GM12878 (cell line): ENCODE results near the gene STK39. TPM values are rescaled to one million over a fixed set of nuclear protein-coding genes. Genes with fewer than 3 reads are reported as not detected.

ENCODE experiments used
- ATAC-seq: fragments of 200-7000 bp; cut with Tn5 transposase; 3 replicates; pipeline ENCODE4 v1.9.1; 2020; ENCODE audit warnings: mild to moderate bottlenecking, moderate library complexity
- BruUV-seq: library from RNA; stranded (reverse); fragments of 400-500 nt; replicated peaks from 2 replicates; lab custom pipeline; 2021; lab: Mats Ljungman, UMichigan
- CTCF ChIA-PET: fragments of 300-600 bp; sonication (Branson Sonifier 250); formaldehyde crosslinking; extraction: SDS; loops from one replicate; lab custom pipeline; 2021; ENCODE audit warnings: inconsistent platforms; lab: Yijun Ruan, JAX
- POLR2A ChIA-PET: fragments of 350-600 bp; formaldehyde crosslinking; extraction: SDS; loops from one replicate; lab custom pipeline; 2021; ENCODE audit warnings: inconsistent platforms; lab: Charles Lee
- RAD21 ChIA-PET: fragments of 300-600 bp; sonication (Branson Sonifier 250); formaldehyde crosslinking; loops from one replicate; lab custom pipeline; 2023; ENCODE audit warnings: antibody characterized with exemption; ENCODE audit not compliant: unreplicated experiment; lab: Charles Lee
- SMC1A ChIA-PET: fragments of 300-600 bp; sonication (Branson Sonifier 250); formaldehyde crosslinking; loops from one replicate; lab custom pipeline; 2023; ENCODE audit not compliant: unreplicated experiment, uncharacterized antibody; lab: Charles Lee
- DNase-seq: peaks from one replicate; pipeline ENCODE4 v3.0.0-alpha.2; 2011; ENCODE audit warnings: low read depth, low spot score
- FAIRE-seq: peaks from 3 replicates; lab custom pipeline; 2011; peaks lifted over from hg19 to GRCh38; lab: Jason Lieb, UNC
- H2AFZ ChIP-seq: 2 replicates; pipeline ENCODE4 v1.6.0; 2011; ENCODE audit warnings: low read depth, low read length, control low read depth; ENCODE audit not compliant: control insufficient read depth
- H3K27ac ChIP-seq: 2 replicates; pipeline ENCODE4 v1.5.1; 2011; ENCODE audit warnings: control low read depth; ENCODE audit not compliant: control insufficient read depth, insufficient read depth
- H3K27me3 ChIP-seq, 2 experiments: replicated peaks in 1 of 2; 2 replicates each; pipeline versions ENCODE4 v1.6.0 to v1.6.1; 2011; ENCODE audit warnings: low read length in 1 of 2; ENCODE audit not compliant: control insufficient read depth in 2 of 2, insufficient read depth in 2 of 2
- H3K36me3 ChIP-seq, 2 experiments: 2 replicates each; pipeline ENCODE4 v1.5.1; 2011; ENCODE audit warnings: low read length in 1 of 2; ENCODE audit not compliant: control insufficient read depth in 2 of 2, insufficient read depth in 2 of 2
- H3K4me1 ChIP-seq: 2 replicates; pipeline ENCODE4 v1.6.1; 2011; ENCODE audit warnings: mild to moderate bottlenecking, low read length, moderate library complexity, mixed read lengths; ENCODE audit not compliant: control insufficient read depth, insufficient read depth
- H3K4me2 ChIP-seq: 2 replicates; pipeline ENCODE4 v1.6.0; 2011; ENCODE audit warnings: control low read depth; ENCODE audit not compliant: control insufficient read depth, insufficient read depth
- H3K4me3 ChIP-seq: fragments of 200-600 bp; sonication (generic); 2 replicates; pipeline ENCODE4 v1.5.1; 2016
- H3K79me2 ChIP-seq: 2 replicates; pipeline ENCODE4 v1.6.0; 2011; ENCODE audit warnings: low read length; ENCODE audit not compliant: control insufficient read depth, insufficient read depth
- H3K9ac ChIP-seq: 2 replicates; pipeline ENCODE4 v1.8.0; 2011; ENCODE audit warnings: low read length, control low read depth, mixed read lengths; ENCODE audit not compliant: control insufficient read depth, insufficient read depth
- H3K9me3 ChIP-seq: replicated peaks from 3 replicates; pipeline ENCODE4 v1.5.1; 2011; ENCODE audit warnings: mild to moderate bottlenecking, low read length; ENCODE audit not compliant: control insufficient read depth, insufficient read depth
- H4K20me1 ChIP-seq: 2 replicates; pipeline ENCODE4 v1.6.0; 2011; ENCODE audit not compliant: control insufficient read depth, insufficient read depth
- BMI1 ChIP-seq: fragments of 450-650 bp; IDR thresholded peaks from 2 replicates; pipeline ENCODE4 v1.6.1; 2016; ENCODE audit warnings: mild to moderate bottlenecking, moderate library complexity, borderline replicate concordance
- CREM ChIP-seq: IDR thresholded peaks from 2 replicates; pipeline ENCODE4 v1.6.1; 2014; ENCODE audit warnings: antibody characterized with exemption, low read depth
- GABPA ChIP-seq: IDR thresholded peaks from 2 replicates; pipeline ENCODE4 v1.6.1; 2014; ENCODE audit warnings: antibody characterized with exemption, low read depth, mild to moderate bottlenecking, inconsistent platforms
- JUNB ChIP-seq: IDR thresholded peaks from 2 replicates; pipeline ENCODE4 v1.6.1; 2016; ENCODE audit warnings: antibody characterized with exemption, mild to moderate bottlenecking
- MLLT1 ChIP-seq: fragments of 450-650 bp; IDR thresholded peaks from 2 replicates; pipeline ENCODE4 v1.6.1; 2016; ENCODE audit warnings: mild to moderate bottlenecking
- NRF1 ChIP-seq: conservative IDR thresholded peaks from 2 replicates; pipeline ENCODE4 v1.6.1; 2011; ENCODE audit warnings: mild to moderate bottlenecking, low read depth, low read length, improper control_type of control experiment
- ZBTB11 ChIP-seq: fragments of 450-650 bp; formaldehyde crosslinking; IDR thresholded peaks from 2 replicates; pipeline ENCODE4 v1.5.0; 2022; ENCODE audit warnings: mild to moderate bottlenecking, missing genetic modification characterization
- WGBS: methylation state at CpG from one replicate; pipeline ENCODE4 v1.1.6; 2016; ENCODE audit warnings: low lambda C conversion rate; ENCODE audit not compliant: insufficient replicate concordance, insufficient coverage; ENCODE audit errors: missing lambda C conversion rate; 5-methylcytosine and 5-hydroxymethylcytosine counted together
- in situ Hi-C: fragments of 300-500 bp; cut with MboI; formaldehyde crosslinking; loops from 9 replicates; pipeline ENCODE4 v1.14.3; 2018; ENCODE audit warnings: mixed read lengths
- intact Hi-C: fragments of 100-400 bp; cut with micrococcal nuclease; formaldehyde crosslinking; loops from one replicate; pipeline ENCODE4 v1.14.2; 2022; ENCODE audit not compliant: unreplicated experiment
- polyA plus RNA-seq, 11 experiments: library from polyadenylated mRNA; depleted of rRNA in 4 of 11; unstranded in 6 of 11; stranded (reverse) in 5 of 11; fragments of >200 nt; fragmentation: Nextera tagmentation in 4 of 11; fragmentation: Illumina TruSeq in 1 of 11; extraction: Ambion mirVana in 4 of 11; extraction: Trizol in 1 of 11; gene quantifications; 1 replicate in 1 of 11; 2 replicates in 10 of 11; pipeline versions ENCODE4 v1.2.1 to v1.2.3, GENCODE V29; 2011 to 2016; ENCODE audit warnings: inconsistent platforms in 2 of 11, missing spikeins in 2 of 11, low read depth in 1 of 11
- total RNA-seq, 4 experiments: library from RNA; depleted of rRNA in 3 of 4; stranded (reverse); fragments of >200 nt in 3 of 4; fragmentation: Illumina TruSeq in 1 of 4; extraction: Trizol in 1 of 4; gene quantifications; 2 replicates each; pipeline versions ENCODE4 v1.2.1 to v1.2.3, GENCODE V29; 2013 to 2021

Gene STK39
- total and polyA plus RNA-seq, 10 of the 15 experiments (the other 5 are each of a cell fraction or from before 2014, with no cell fraction given) = 0.03 to 0.21 (median 0.07) TPM; not detected in 5

- ChIA-PET RAD21 (no interaction called here), SMC1A (interaction anchor here (0.6 to 1.3 kb wide), 2 partner anchors 28 to 31 kb away, joined by 3 read pairs; no protein-coding TSS in a partner anchor), POLR2A (no interaction called here)
- in situ Hi-C loops = no loop called here
- 19% methylated on average over 3 of the region's 3 CpGs for WGBS
- no peak overlapping the region for H3K27ac ChIP-seq
- no peaks in the 10 kb centered on the region for H3K36me3 ChIP-seq
- H3K4me1 ChIP-seq = no peaks in the 10 kb centered on the region
- FAIRE-seq = no peak
- H3K4me3 ChIP-seq = no peak overlapping the region
- no peaks in the 10 kb centered on the region for H3K79me2 ChIP-seq
- H2AFZ ChIP-seq = no peak overlapping the region
- no peaks in the 10 kb centered on the region for H3K9me3 ChIP-seq
- H4K20me1 ChIP-seq = no peaks in the 10 kb centered on the region
- no peak overlapping the region for H3K4me2 ChIP-seq
- intact Hi-C loops = no loop called here
- no peak for ATAC-seq
- no peaks in the 10 kb centered on the region; a peak in 2 of 4 replicates for H3K27me3 ChIP-seq
- no TSS peak for BruUV-seq
- no peak for TF ChIP-seq ZBTB11 (CRISPR knock-in tag)
- TF ChIP-seq CREM = no peak
- TF ChIP-seq NRF1 = no peak
- TF ChIP-seq BMI1 = no peak
- no peak for TF ChIP-seq JUNB
- TF ChIP-seq MLLT1 = no peak
- no peak for TF ChIP-seq GABPA
- TF ChIP-seq, all 136 proteins: peak for 0
- no peak overlapping the region for H3K9ac ChIP-seq
- CTCF ChIA-PET = interaction anchor here (1.2 to 1.3 kb wide), 2 partner anchors 10 to 30 kb away, joined by 3 read pairs; no protein-coding TSS in a partner anchor
- DNase-seq = no peak
Observed at GRCh38 chr2:168145426-168146310, 101.7 kb downstream of the STK39 start.
